Keratinocyte (primary cell): ENCODE results near the gene POR. TPM values are rescaled to one million over a fixed set of nuclear protein-coding genes. Genes with fewer than 3 reads are reported as not detected.
"Not testable (repeated sequence)": the region's sequence is repeated elsewhere in the genome, so short reads cannot be mapped to it uniquely, and the experiment has no call there.

Experiments
- DNase-seq: peaks from one replicate; pipeline ENCODE4 v3.0.0-alpha.2; 2011; ENCODE audit warnings: low read depth, missing footprints, low spot score
- FAIRE-seq: peaks from 2 replicates; lab custom pipeline; 2011; peaks lifted over from hg19 to GRCh38; lab: Jason Lieb, UNC
- H2AFZ ChIP-seq: 2 replicates; pipeline ENCODE4 v1.6.0; 2012; ENCODE audit warnings: low read length, control low read depth, inconsistent platforms; ENCODE audit not compliant: control insufficient read depth
- H3K27ac ChIP-seq: 2 replicates; pipeline ENCODE4 v1.5.1; 2011; ENCODE audit warnings: low read length; ENCODE audit not compliant: control insufficient read depth, insufficient read depth
- H3K27me3 ChIP-seq: 3 replicates; pipeline ENCODE4 v1.6.0; 2011; ENCODE audit warnings: low read length; ENCODE audit not compliant: control insufficient read depth, insufficient read depth; ENCODE audit errors: extremely low read depth
- H3K36me3 ChIP-seq, 2 experiments: 2 replicates in 1 of 2; 3 replicates in 1 of 2; pipeline ENCODE4 v1.5.1; 2011; ENCODE audit warnings: low read length in 2 of 2, mild to moderate bottlenecking in 1 of 2; ENCODE audit not compliant: control insufficient read depth in 2 of 2, insufficient read depth in 2 of 2; ENCODE audit errors: extremely low read depth in 1 of 2
- H3K4me1 ChIP-seq: 3 replicates; pipeline ENCODE4 v1.5.1; 2011; ENCODE audit warnings: low read length; ENCODE audit not compliant: control insufficient read depth, insufficient read depth; ENCODE audit errors: extremely low read depth
- H3K4me2 ChIP-seq: 3 replicates; pipeline ENCODE4 v1.6.0; 2011; ENCODE audit warnings: low read depth, low read length; ENCODE audit not compliant: control insufficient read depth, insufficient read depth; ENCODE audit errors: extremely low read depth
- H3K4me3 ChIP-seq, 3 experiments: fragments of 200-600 bp in 1 of 3; sonication (generic) in 1 of 3; 2 replicates in 2 of 3; 3 replicates in 1 of 3; pipeline ENCODE4 v1.5.1; 2011 to 2016; ENCODE audit warnings: low read length in 3 of 3, mild to moderate bottlenecking in 3 of 3, control low read depth in 2 of 3, inconsistent platforms in 1 of 3, low read depth in 1 of 3, mixed read lengths in 1 of 3, mixed run types in 1 of 3, moderate library complexity in 1 of 3; ENCODE audit not compliant: control insufficient read depth in 2 of 3, insufficient read depth in 2 of 3; ENCODE audit errors: extremely low read depth in 1 of 3
- H3K79me2 ChIP-seq: 2 replicates; pipeline ENCODE4 v1.6.0; 2012; ENCODE audit warnings: low read length; ENCODE audit not compliant: control insufficient read depth, insufficient read depth
- H3K9ac ChIP-seq: 3 replicates; pipeline ENCODE4 v1.6.0; 2011; ENCODE audit warnings: low read length; ENCODE audit not compliant: control insufficient read depth, insufficient read depth; ENCODE audit errors: extremely low read depth
- H3K9me1 ChIP-seq: 3 replicates; pipeline ENCODE4 v1.6.0; 2011; ENCODE audit warnings: low read length; ENCODE audit not compliant: control insufficient read depth, insufficient read depth; ENCODE audit errors: extremely low read depth
- H3K9me3 ChIP-seq: 2 replicates; pipeline ENCODE4 v1.5.1; 2012; ENCODE audit warnings: low read depth, low read length; ENCODE audit not compliant: control insufficient read depth
- H4K20me1 ChIP-seq: 3 replicates; pipeline ENCODE4 v1.6.0; 2011; ENCODE audit warnings: low read length; ENCODE audit not compliant: control insufficient read depth, insufficient read depth; ENCODE audit errors: extremely low read depth
- EZH2 ChIP-seq: IDR thresholded peaks from one replicate; pipeline ENCODE4 v1.6.1; 2012; ENCODE audit warnings: inconsistent platforms, mild to moderate bottlenecking, low read length, moderate library complexity
- dilution Hi-C: fragments of 300-500 bp; cut with MboI; formaldehyde crosslinking; loops from one replicate; pipeline ENCODE4 v1.7.0; 2020; ENCODE audit warnings: low sequenced_read_pairs; ENCODE audit not compliant: extremely low pct_ligation_motif_present
- polyA plus RNA-seq, 5 experiments: library from polyadenylated mRNA; depleted of rRNA in 3 of 5; stranded (reverse) in 3 of 5; stranded (forward) in 1 of 5; unstranded in 1 of 5; fragments of >200 nt; gene quantifications; 1 replicate in 1 of 5; 2 replicates in 3 of 5; 3 replicates in 1 of 5; pipeline versions ENCODE4 v1.2.1 to v1.2.3, GENCODE V29; 2011 to 2012; ENCODE audit warnings: missing spikeins in 2 of 5, low read depth in 1 of 5, low replicate concordance in 1 of 5
- TF ChIP-seq, protein P1 (sequence below), 3 experiments: IDR thresholded peaks in 1 of 3; conservative IDR thresholded peaks in 1 of 3; optimal IDR thresholded peaks in 1 of 3; 2 replicates in 2 of 3; 3 replicates in 1 of 3; pipeline versions ENCODE3 to v1.5.1; 2011; ENCODE audit warnings: low read length in 3 of 3, mild to moderate bottlenecking in 3 of 3, moderate library complexity in 2 of 3, control low read depth in 1 of 3, inconsistent platforms in 1 of 3; ENCODE audit not compliant: insufficient read depth in 2 of 3; ENCODE audit errors: extremely low read depth in 1 of 3

The POR gene
- polyA plus RNA-seq, 1 donor (not counting 4 experiments of a cell fraction or from before 2014, with no cell fraction given): 28.6 TPM

GRCh38 chr7:76023002-76023401 is 108.0 kb downstream of the POR start:
- DNase-seq (no peak), FAIRE-seq (no peak)
- Histone ChIP-seq H3K36me3 (peaks cover 23 to 26% of the 10 kb centered on the region in 2 experiments), H3K4me3 (no peak overlapping the region), H3K79me2 (no peaks in the 10 kb centered on the region), H3K9me1 (no peaks in the 10 kb centered on the region), H3K9ac (no peak overlapping the region), H3K27ac (no peak overlapping the region), H2AFZ (no peak overlapping the region), H3K27me3 (no peaks in the 10 kb centered on the region), H3K9me3 (no peaks in the 10 kb centered on the region), H4K20me1 (no peaks in the 10 kb centered on the region), H3K4me2 (no peak overlapping the region), H3K4me1 (no peaks in the 10 kb centered on the region)
- dilution Hi-C loops: no loop called here
- TF ChIP-seq, protein P1, sequence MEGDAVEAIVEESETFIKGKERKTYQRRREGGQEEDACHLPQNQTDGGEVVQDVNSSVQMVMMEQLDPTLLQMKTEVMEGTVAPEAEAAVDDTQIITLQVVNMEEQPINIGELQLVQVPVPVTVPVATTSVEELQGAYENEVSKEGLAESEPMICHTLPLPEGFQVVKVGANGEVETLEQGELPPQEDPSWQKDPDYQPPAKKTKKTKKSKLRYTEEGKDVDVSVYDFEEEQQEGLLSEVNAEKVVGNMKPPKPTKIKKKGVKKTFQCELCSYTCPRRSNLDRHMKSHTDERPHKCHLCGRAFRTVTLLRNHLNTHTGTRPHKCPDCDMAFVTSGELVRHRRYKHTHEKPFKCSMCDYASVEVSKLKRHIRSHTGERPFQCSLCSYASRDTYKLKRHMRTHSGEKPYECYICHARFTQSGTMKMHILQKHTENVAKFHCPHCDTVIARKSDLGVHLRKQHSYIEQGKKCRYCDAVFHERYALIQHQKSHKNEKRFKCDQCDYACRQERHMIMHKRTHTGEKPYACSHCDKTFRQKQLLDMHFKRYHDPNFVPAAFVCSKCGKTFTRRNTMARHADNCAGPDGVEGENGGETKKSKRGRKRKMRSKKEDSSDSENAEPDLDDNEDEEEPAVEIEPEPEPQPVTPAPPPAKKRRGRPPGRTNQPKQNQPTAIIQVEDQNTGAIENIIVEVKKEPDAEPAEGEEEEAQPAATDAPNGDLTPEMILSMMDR (optimal IDR thresholded peaks at IDR 0.05 in 1 of 3, IDR thresholded peaks at IDR 0.05 in 1 of 3, conservative IDR thresholded peaks at IDR 0.05 in 1 of 3; ENCODE audit: extremely low read depth in 1 of 3, insufficient read depth in 2 of 3, low read length in 3 of 3): no peak
- TF ChIP-seq EZH2: no peak

DNA sequence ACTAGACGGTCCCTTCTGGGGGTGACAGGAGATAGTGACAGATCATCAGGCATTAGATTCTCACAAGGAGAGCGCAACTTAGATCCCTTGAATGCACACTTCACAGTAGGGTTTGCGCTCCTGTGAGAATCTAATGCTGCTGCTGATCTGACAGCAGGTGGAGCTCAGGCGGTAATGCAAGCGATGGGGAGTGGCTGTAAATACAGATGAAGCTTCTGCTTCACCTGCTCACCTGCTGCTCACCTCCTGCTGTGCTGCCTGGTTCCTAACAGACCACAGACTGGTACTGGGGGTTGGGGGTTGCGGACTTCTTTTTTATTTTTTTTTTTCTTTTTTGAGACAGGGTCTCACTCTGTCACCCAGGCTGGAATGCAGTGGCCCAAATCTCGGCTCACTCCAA is 114.7 kb downstream of the POR start:
- H3K4me2 ChIP-seq, DNase-seq, H4K20me1 ChIP-seq, H3K9me3 ChIP-seq, H3K27me3 ChIP-seq, H3K4me1 ChIP-seq, H2AFZ ChIP-seq, FAIRE-seq, H3K27ac ChIP-seq, H3K79me2 ChIP-seq, dilution Hi-C loops, H3K9ac ChIP-seq, H3K4me3 ChIP-seq, H3K9me1 ChIP-seq: not testable (repeated sequence)
- H3K36me3 ChIP-seq: peaks cover 0 to 11% of the 10 kb centered on the region in 2 experiments

DNA sequence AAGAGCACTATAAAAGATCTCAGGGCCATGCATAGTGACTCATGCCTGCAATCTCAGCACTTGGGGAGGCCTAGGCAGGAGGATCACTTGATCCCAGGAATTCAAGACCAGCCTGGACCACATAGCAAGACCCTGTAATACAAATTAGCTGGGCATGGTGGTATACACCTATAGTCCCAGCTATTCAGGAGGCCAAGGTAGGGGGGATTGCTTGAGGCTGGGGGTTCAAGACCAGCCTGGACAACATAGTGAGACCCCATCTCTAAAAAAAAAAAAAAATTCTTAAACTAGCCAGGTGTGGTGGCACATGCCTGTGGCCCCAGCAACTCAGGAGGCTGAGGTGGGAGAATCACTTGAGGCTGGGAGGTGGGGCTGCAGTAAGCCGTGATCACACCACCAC is 117.0 kb downstream of the POR start:
- no peak for FAIRE-seq
- dilution Hi-C loops: no loop called here
- H2AFZ ChIP-seq: no peak overlapping the region
- H3K79me2 ChIP-seq: no peaks in the 10 kb centered on the region
- no peaks in the 10 kb centered on the region for H3K9me3 ChIP-seq
- H3K27ac ChIP-seq: no peak overlapping the region
- TF ChIP-seq EZH2: no peak
- TF ChIP-seq, protein P1 (optimal IDR thresholded peaks at IDR 0.05 in 1 of 3, IDR thresholded peaks at IDR 0.05 in 1 of 3, conservative IDR thresholded peaks at IDR 0.05 in 1 of 3; ENCODE audit: extremely low read depth in 1 of 3, insufficient read depth in 2 of 3, low read length in 3 of 3): no peak
- no peaks in the 10 kb centered on the region for H3K27me3 ChIP-seq
- no peaks in the 10 kb centered on the region for H4K20me1 ChIP-seq
- H3K4me2 ChIP-seq: no peak overlapping the region
- no peaks in the 10 kb centered on the region for H3K9me1 ChIP-seq
- peaks cover 0 to 9% of the 10 kb centered on the region in 2 experiments for H3K36me3 ChIP-seq
- H3K4me1 ChIP-seq: no peaks in the 10 kb centered on the region
- no peak overlapping the region for H3K9ac ChIP-seq
- no peak overlapping the region for H3K4me3 ChIP-seq
- DNase-seq: no peak
